Gastrocnemius medialis (tissue), 4 donors: Measurements from ENCODE around the gene CNKSR3. TPM values are rescaled to one million over a fixed set of nuclear protein-coding genes. Genes with fewer than 3 reads are reported as not detected.

Experiments used
- ATAC-seq, 2 donors: fragments of 150-250 bp; one replicate each; pipeline ENCODE4 v1.9.1; 2016
- DNase-seq, 2 donors: peaks; one replicate each; pipeline ENCODE4 v3.0.0-alpha.2; 2019
- H3K27ac ChIP-seq, 4 donors: fragments of 200-600 bp; sonication (generic); 1 replicate in 1 of 4; 2 replicates in 3 of 4; pipeline ENCODE4 v1.5.1; 2016 to 2018; ENCODE audit warnings: mild to moderate bottlenecking in 2 of 4, moderate library complexity in 1 of 4
- H3K27me3 ChIP-seq, 3 donors: fragments of 200-600 bp; sonication (generic) in 2 of 3; 1 replicate in 1 of 3; 2 replicates in 2 of 3; pipeline versions ENCODE4 v1.5.1 to v1.6.0; 2016 to 2019; ENCODE audit warnings: mild to moderate bottlenecking in 1 of 3, moderate library complexity in 1 of 3
- H3K36me3 ChIP-seq, 2 donors: fragments of 200-600 bp; sonication (generic) in 1 of 2; one replicate each; pipeline ENCODE4 v1.5.1; 2017 to 2018
- H3K4me1 ChIP-seq, 2 donors: fragments of 200-600 bp; sonication (generic) in 1 of 2; one replicate each; pipeline ENCODE4 v1.5.1; 2016 to 2017; ENCODE audit warnings: mild to moderate bottlenecking in 2 of 2
- H3K4me3 ChIP-seq, 4 donors: fragments of 200-600 bp; sonication (generic) in 3 of 4; 1 replicate in 1 of 4; 2 replicates in 3 of 4; pipeline ENCODE4 v1.5.1; 2016 to 2019; ENCODE audit warnings: mild to moderate bottlenecking in 2 of 4
- H3K9me3 ChIP-seq, 3 donors: fragments of 200-600 bp; sonication (generic) in 2 of 3; 1 replicate in 1 of 3; 2 replicates in 2 of 3; pipeline ENCODE4 v1.5.1; 2016 to 2019
- CTCF ChIP-seq, 5 experiments: fragments of 450-650 bp in 3 of 5; fragments of 200-600 bp in 2 of 5; sonication (generic) in 2 of 5; IDR thresholded peaks in 4 of 5; conservative IDR thresholded peaks in 1 of 5; 1 replicate in 4 of 5; 2 replicates in 1 of 5; pipeline ENCODE4 v1.5.1; 2016 to 2019; ENCODE audit warnings: antibody characterized with exemption in 5 of 5, mild to moderate bottlenecking in 3 of 5, moderate library complexity in 3 of 5
- POLR2A ChIP-seq, 2 donors: fragments of 450-650 bp; IDR thresholded peaks; one replicate each; pipeline ENCODE4 v1.6.1; 2017; ENCODE audit warnings: antibody characterized with exemption in 2 of 2, mild to moderate bottlenecking in 2 of 2, moderate library complexity in 2 of 2
- in situ Hi-C, 4 donors: fragments of 200-750 bp; cut with MboI; loops; one replicate each; pipeline versions ENCODE4 v1.15.0 to v1.8.0; 2017; ENCODE audit warnings: low sequenced_read_pairs in 4 of 4
- intact Hi-C: fragments of 100-400 bp; cut with DNase I; formaldehyde crosslinking; loops from one replicate; pipeline ENCODE4 v1.15.1; 2023; ENCODE audit warnings: low total_unique reads
- total RNA-seq, 4 donors: library from RNA; depleted of rRNA; stranded (reverse); fragments of >200 nt; gene quantifications; one replicate each; pipeline versions ENCODE4 v1.1.0 to v1.2.3, GENCODE V29; 2016

Gene CNKSR3
- total RNA-seq, 4 donors from 2014 or later, result 0.70 to 4.6 (median 2.9) TPM

GRCh38 chr6:154491567-154492470 lies 18.7 kb downstream of the CNKSR3 start:
- no peaks in the 10 kb centered on the region for H3K9me3 ChIP-seq
- no peak overlapping the region for H3K4me3 ChIP-seq
- no peaks in the 10 kb centered on the region for H3K27me3 ChIP-seq
- H3K27ac ChIP-seq, result no peak overlapping the region
- TF ChIP-seq CTCF (IDR thresholded peaks at IDR 0.05 in 4 of 5, conservative IDR thresholded peaks at IDR 0.05 in 1 of 5) (no peak), POLR2A (IDR thresholded peaks at IDR 0.05) (no peak)
- peaks cover 13 to 14% of the 10 kb centered on the region in 2 donors for H3K4me1 ChIP-seq
- no peak for DNase-seq
- in situ Hi-C loops, result no loop called here
- intact Hi-C loops, result loop anchor here (5.0 kb wide), 1 partner anchor 345 kb away; no protein-coding TSS in a partner anchor
- ATAC-seq, result no peak
- no peaks in the 10 kb centered on the region for H3K36me3 ChIP-seq

- no peak for DNase-seq
- no peaks in the 10 kb centered on the region for H3K9me3 ChIP-seq
- ATAC-seq, result no peak
- no peak overlapping the region for H3K27ac ChIP-seq
- in situ Hi-C loops (no loop called here), intact Hi-C loops (loop anchor here (5.0 kb wide), 1 partner anchor 343 kb away; no protein-coding TSS in a partner anchor)
- TF ChIP-seq CTCF (IDR thresholded peaks at IDR 0.05 in 4 of 5, conservative IDR thresholded peaks at IDR 0.05 in 1 of 5) (no peak), POLR2A (IDR thresholded peaks at IDR 0.05) (no peak)
- H3K4me1 ChIP-seq, result peaks cover 11 to 14% of the 10 kb centered on the region in 2 donors
- no peaks in the 10 kb centered on the region for H3K27me3 ChIP-seq
- H3K36me3 ChIP-seq, result no peaks in the 10 kb centered on the region
- no peak overlapping the region for H3K4me3 ChIP-seq
These were observed 20.7 kb downstream of the CNKSR3 start for GRCh38 chr6:154489822-154490221.

DNA sequence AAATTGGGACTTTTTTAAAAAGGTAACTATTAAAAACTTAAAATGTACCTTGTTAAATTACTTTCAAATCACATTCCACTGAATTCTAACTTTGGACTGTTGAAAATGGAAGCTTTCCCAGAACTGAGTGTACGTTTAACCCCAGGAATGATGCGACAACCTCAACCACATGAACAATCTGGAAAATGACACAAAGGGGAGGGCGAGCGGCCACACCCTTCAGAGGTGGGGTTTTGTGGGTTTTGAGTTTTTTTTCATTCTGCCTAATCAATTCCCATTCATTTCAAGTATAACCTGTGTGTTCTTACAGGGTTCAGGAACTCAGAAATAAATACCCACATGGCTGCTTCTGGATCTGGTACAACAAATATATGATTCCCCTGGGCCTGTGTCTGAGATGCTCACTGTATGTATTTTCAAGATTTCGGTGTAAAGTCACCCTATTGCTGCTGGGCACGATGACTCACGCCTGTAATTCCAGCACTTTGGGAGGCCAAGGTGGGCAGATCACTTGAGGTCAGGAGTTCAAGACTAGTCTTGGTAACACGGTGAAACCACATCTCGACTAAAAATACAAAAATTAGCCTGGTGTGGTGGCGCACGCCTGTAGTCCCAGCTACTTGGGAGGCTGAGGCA lies 21.6 kb downstream of the CNKSR3 start:
- no peak overlapping the region for H3K27ac ChIP-seq
- no peaks in the 10 kb centered on the region for H3K9me3 ChIP-seq
- intact Hi-C loops, result no loop called here
- no peaks in the 10 kb centered on the region for H3K27me3 ChIP-seq
- no peak overlapping the region for H3K4me3 ChIP-seq
- in situ Hi-C loops, result no loop called here
- DNase-seq (no peak), ATAC-seq (no peak)
- H3K4me1 ChIP-seq, result peaks cover 8 to 11% of the 10 kb centered on the region in 2 donors
- no peaks in the 10 kb centered on the region for H3K36me3 ChIP-seq
- TF ChIP-seq CTCF (IDR thresholded peaks at IDR 0.05 in 4 of 5, conservative IDR thresholded peaks at IDR 0.05 in 1 of 5) (no peak), POLR2A (IDR thresholded peaks at IDR 0.05) (no peak)

DNA sequence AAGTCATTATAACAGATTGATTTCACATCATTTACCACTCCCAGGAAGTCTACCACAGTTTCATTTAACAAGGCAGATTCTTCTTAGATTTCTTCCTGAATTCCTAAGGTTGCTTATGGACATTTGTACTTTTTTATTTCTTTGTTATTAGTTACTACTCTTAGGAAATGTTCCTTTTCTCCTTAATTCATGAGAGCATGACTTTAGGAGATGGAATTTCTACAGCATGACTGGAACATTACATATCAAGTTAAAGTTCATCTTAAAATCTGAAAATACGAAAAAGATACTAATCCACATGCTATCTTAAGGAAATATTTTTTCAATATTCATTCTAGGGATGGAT lies 22.3 kb downstream of the CNKSR3 start:
- TF ChIP-seq CTCF (IDR thresholded peaks at IDR 0.05 in 4 of 5, conservative IDR thresholded peaks at IDR 0.05 in 1 of 5) (no peak), POLR2A (IDR thresholded peaks at IDR 0.05) (no peak)
- in situ Hi-C loops, result no loop called here
- no peaks in the 10 kb centered on the region for H3K9me3 ChIP-seq
- intact Hi-C loops, result no loop called here
- DNase-seq (no peak), ATAC-seq (no peak)
- no peak overlapping the region for H3K27ac ChIP-seq
- H3K36me3 ChIP-seq, result no peaks in the 10 kb centered on the region
- no peak overlapping the region for H3K4me3 ChIP-seq
- H3K27me3 ChIP-seq, result no peaks in the 10 kb centered on the region
- peaks cover 8 to 11% of the 10 kb centered on the region in 2 donors for H3K4me1 ChIP-seq
